Measurements from ENCODE around the gene RPAP3. TPM values are rescaled to one million over a fixed set of nuclear protein-coding genes. Genes with fewer than 3 reads are reported as not detected.

RPAP3 gene
- total RNA-seq, 4 donors from 2014 or later: 11.7 to 25.5 (median 19.4) TPM

GRCh38 chr12:47616440-47616839 lies 89.4 kb downstream of the RPAP3 start:
- Histone ChIP-seq H3K4me1 (no peaks in the 10 kb centered on the region), H3K9me3 (peaks cover 9% of the 10 kb centered on the region), H3K27ac (no peak overlapping the region), H3K27me3 (no peaks in the 10 kb centered on the region), H3K4me3 (no peak overlapping the region), H3K36me3 (no peaks in the 10 kb centered on the region)
- no peak for DNase-seq (ENCODE audit: low spot score in 2 of 2)
- TF ChIP-seq CTCF (IDR thresholded peaks at IDR 0.05): no peak
- no peak for TF ChIP-seq POLR2A (IDR thresholded peaks at IDR 0.05)
- no peak for TF ChIP-seq POLR2AphosphoS5 (IDR thresholded peaks at IDR 0.05)
- TF ChIP-seq EP300 (IDR thresholded peaks at IDR 0.05): no peak
- WGBS: 92% methylated on average over 1 of the region's 1 CpG

GRCh38 chr12:47615711-47616110 lies 90.1 kb downstream of the RPAP3 start:
- no peaks in the 10 kb centered on the region for H3K36me3 ChIP-seq
- peaks cover 9% of the 10 kb centered on the region for H3K9me3 ChIP-seq
- H3K4me1 ChIP-seq: no peaks in the 10 kb centered on the region
- no peak overlapping the region for H3K4me3 ChIP-seq
- DNase-seq (ENCODE audit: low spot score in 2 of 2): no peak
- no peak overlapping the region for H3K27ac ChIP-seq
- no peaks in the 10 kb centered on the region for H3K27me3 ChIP-seq
- TF ChIP-seq EP300 (IDR thresholded peaks at IDR 0.05) (no peak), POLR2A (IDR thresholded peaks at IDR 0.05) (no peak), POLR2AphosphoS5 (IDR thresholded peaks at IDR 0.05) (no peak), CTCF (IDR thresholded peaks at IDR 0.05) (no peak)

GRCh38 chr12:47614521-47614920 lies 91.3 kb downstream of the RPAP3 start:
- Histone ChIP-seq H3K4me1 (no peaks in the 10 kb centered on the region), H3K36me3 (no peaks in the 10 kb centered on the region), H3K27ac (no peak overlapping the region), H3K4me3 (no peak overlapping the region), H3K9me3 (peaks cover 9% of the 10 kb centered on the region), H3K27me3 (no peaks in the 10 kb centered on the region)
- DNase-seq (ENCODE audit: low spot score in 2 of 2): no peak
- no peak for TF ChIP-seq EP300 (IDR thresholded peaks at IDR 0.05)
- TF ChIP-seq POLR2A (IDR thresholded peaks at IDR 0.05): no peak
- no peak for TF ChIP-seq CTCF (IDR thresholded peaks at IDR 0.05)
- no peak for TF ChIP-seq POLR2AphosphoS5 (IDR thresholded peaks at IDR 0.05)
- 67% methylated on average over 2 of the region's 2 CpGs for WGBS

- Histone ChIP-seq H3K27me3 (no peaks in the 10 kb centered on the region), H3K27ac (no peak overlapping the region), H3K9me3 (peaks cover 9% of the 10 kb centered on the region), H3K4me1 (no peaks in the 10 kb centered on the region), H3K36me3 (no peaks in the 10 kb centered on the region), H3K4me3 (no peak overlapping the region)
- DNase-seq (ENCODE audit: low spot score in 2 of 2): no peak
- TF ChIP-seq POLR2A (IDR thresholded peaks at IDR 0.05): no peak
- TF ChIP-seq CTCF (IDR thresholded peaks at IDR 0.05): no peak
- no peak for TF ChIP-seq POLR2AphosphoS5 (IDR thresholded peaks at IDR 0.05)
- TF ChIP-seq EP300 (IDR thresholded peaks at IDR 0.05): no peak
- 100% methylated on average over 1 of the region's 1 CpG for WGBS
These were observed 92.9 kb downstream of the RPAP3 start for GRCh38 chr12:47612953-47613352.

GRCh38 chr12:47611906-47612305 lies 93.9 kb downstream of the RPAP3 start:
- Histone ChIP-seq H3K27me3 (no peaks in the 10 kb centered on the region), H3K9me3 (peaks cover 9% of the 10 kb centered on the region), H3K36me3 (no peaks in the 10 kb centered on the region), H3K4me1 (no peaks in the 10 kb centered on the region), H3K27ac (no peak overlapping the region), H3K4me3 (no peak overlapping the region)
- DNase-seq (ENCODE audit: low spot score in 2 of 2): no peak
- TF ChIP-seq CTCF (IDR thresholded peaks at IDR 0.05) (no peak), EP300 (IDR thresholded peaks at IDR 0.05) (no peak), POLR2AphosphoS5 (IDR thresholded peaks at IDR 0.05) (no peak), POLR2A (IDR thresholded peaks at IDR 0.05) (no peak)

Other genes starting within 250 kb of the RPAP3 start
- 10 to 100 TPM in 3 of 4 donors, 1 to 10 TPM in 1; 3.5 to 36.1 (median 20.8) TPM for gene ENDOU, start 19.5 kb upstream of the RPAP3 start, total RNA-seq
- 10 to 100 TPM in 3 of 4 donors, 1 to 10 TPM in 1; 9.3 to 48.9 (median 20.0) TPM for gene RAPGEF3, start 52.9 kb upstream of the RPAP3 start, total RNA-seq
- 10 to 100 TPM; 38.2 to 53.6 (median 44.7) TPM for gene SLC48A1, start 67.2 kb upstream of the RPAP3 start, total RNA-seq
- 100 to 1,000 TPM in 1 of 4 donors, 10 to 100 TPM in 3; 47.9 to 152 (median 76.2) TPM for gene HDAC7, start 113.9 kb upstream of the RPAP3 start, total RNA-seq
- gene VDR, start 199.0 kb upstream of the RPAP3 start, total RNA-seq: 10 to 100 TPM; 36.7 to 47.9 (median 41.2) TPM

Data from suprapubic skin (tissue), 4 donors.